Mucosa of rectum (tissue), 2 donors: ENCODE data around the gene PPP2R2C.

Experiments used
- H3K27ac ChIP-seq, 2 donors: one replicate each; pipeline ENCODE4 v1.7.0; 2013; ENCODE audit warnings: inconsistent platforms in 2 of 2, low read depth in 2 of 2, low read length in 2 of 2
- H3K27me3 ChIP-seq, 2 donors: one replicate each; pipeline ENCODE4 v1.7.0; 2013; ENCODE audit warnings: low read length in 2 of 2; ENCODE audit not compliant: control insufficient read depth in 2 of 2, insufficient read depth in 2 of 2
- H3K36me3 ChIP-seq, 2 donors: one replicate each; pipeline ENCODE4 v1.7.0; 2013; ENCODE audit warnings: low read length in 2 of 2; ENCODE audit not compliant: control insufficient read depth in 2 of 2, insufficient read depth in 2 of 2
- H3K4me1 ChIP-seq, 2 donors: one replicate each; pipeline ENCODE4 v1.7.0; 2013; ENCODE audit warnings: low read length in 2 of 2, mild to moderate bottlenecking in 1 of 2; ENCODE audit not compliant: control insufficient read depth in 2 of 2, insufficient read depth in 2 of 2
- H3K4me3 ChIP-seq, 2 donors: one replicate each; pipeline ENCODE4 v1.7.0; 2013; ENCODE audit warnings: low read length in 2 of 2
- H3K9ac ChIP-seq, 2 donors: one replicate each; pipeline ENCODE4 v1.7.0; 2013; ENCODE audit warnings: low read length in 2 of 2, low read depth in 1 of 2, mild to moderate bottlenecking in 1 of 2
- H3K9me3 ChIP-seq, 2 donors: one replicate each; pipeline ENCODE4 v1.7.0; 2013; ENCODE audit warnings: low read length in 2 of 2; ENCODE audit not compliant: control insufficient read depth in 2 of 2
- donor health status: healthy.
- donor health status: Normal muscosa, but diverticular disease.

PPP2R2C gene

DNA sequence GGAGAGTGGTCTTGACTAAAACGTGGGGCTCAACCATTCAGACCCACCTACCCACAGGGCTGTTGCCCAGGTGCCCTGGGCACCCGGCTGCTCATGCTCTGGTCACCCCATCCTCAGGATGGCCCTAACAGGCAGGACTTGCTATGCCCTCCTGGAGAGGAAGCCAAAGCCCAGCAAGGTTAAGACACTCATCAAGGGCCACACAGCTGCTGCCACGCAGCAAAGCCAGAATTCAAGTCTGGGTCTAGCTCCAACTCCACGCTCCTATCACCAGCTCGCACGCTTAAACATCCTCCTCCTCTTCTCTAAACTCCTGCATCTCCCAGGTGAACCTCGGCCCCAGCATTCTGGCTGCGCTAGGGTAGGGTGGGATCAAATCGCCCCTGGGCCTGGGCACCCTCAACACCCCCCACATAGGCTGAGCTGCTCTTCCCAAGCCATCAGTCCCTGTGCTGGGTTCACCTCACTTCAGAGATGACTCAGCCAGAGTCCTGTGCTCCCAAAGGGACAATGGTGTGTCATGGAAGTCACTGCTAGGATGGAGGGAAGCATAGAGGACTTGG lies 54.1 kb downstream of the PPP2R2C start:
- H3K27me3 ChIP-seq, result peaks cover 0 to 2% of the 10 kb centered on the region in 2 donors
- no peak overlapping the region for H3K27ac ChIP-seq
- H3K4me1 ChIP-seq, result no peaks in the 10 kb centered on the region
- H3K9me3 ChIP-seq, result no peaks in the 10 kb centered on the region
- H3K9ac ChIP-seq, result no peak overlapping the region
- H3K4me3 ChIP-seq, result no peak overlapping the region
- no peaks in the 10 kb centered on the region for H3K36me3 ChIP-seq

DNA sequence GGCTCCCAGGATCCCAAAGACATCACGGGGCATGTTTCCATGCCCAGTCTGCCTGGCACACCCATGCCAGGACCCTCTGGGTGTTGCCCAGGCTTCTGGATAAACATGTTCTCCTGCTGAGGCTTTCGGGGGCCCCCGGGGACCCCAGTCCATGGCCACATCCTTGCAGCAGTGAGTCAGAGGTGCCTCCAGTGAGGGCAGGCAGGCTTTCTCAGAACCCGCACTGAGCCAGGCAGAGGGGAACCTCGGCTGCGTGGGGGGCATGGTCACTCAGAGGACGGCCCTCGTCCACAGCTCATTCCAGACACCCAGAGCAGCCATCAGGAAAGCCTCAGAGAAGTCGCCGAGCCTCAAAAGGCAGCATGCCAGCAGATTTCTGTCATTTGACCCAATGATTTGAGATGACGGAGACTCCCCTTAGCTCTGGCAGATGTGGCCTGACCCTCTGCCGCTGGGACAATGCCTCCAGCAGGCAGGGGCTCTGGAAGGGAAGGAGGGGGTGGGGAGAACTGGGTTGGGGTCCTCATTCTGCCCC lies 54.8 kb downstream of the PPP2R2C start:
- no peak overlapping the region for H3K27ac ChIP-seq
- no peak overlapping the region for H3K4me3 ChIP-seq
- no peaks in the 10 kb centered on the region for H3K36me3 ChIP-seq
- no peaks in the 10 kb centered on the region for H3K9me3 ChIP-seq
- H3K27me3 ChIP-seq, result peaks cover 0 to 2% of the 10 kb centered on the region in 2 donors
- H3K4me1 ChIP-seq, result no peaks in the 10 kb centered on the region
- no peak overlapping the region for H3K9ac ChIP-seq

GRCh38 chr4:6416518-6417286 lies 55.7 kb downstream of the PPP2R2C start:
- Histone ChIP-seq H3K9me3 (no peaks in the 10 kb centered on the region), H3K36me3 (no peaks in the 10 kb centered on the region), H3K27me3 (peaks cover 0 to 2% of the 10 kb centered on the region in 2 donors), H3K9ac (no peak overlapping the region), H3K4me3 (no peak overlapping the region), H3K4me1 (no peaks in the 10 kb centered on the region), H3K27ac (no peak overlapping the region)

DNA sequence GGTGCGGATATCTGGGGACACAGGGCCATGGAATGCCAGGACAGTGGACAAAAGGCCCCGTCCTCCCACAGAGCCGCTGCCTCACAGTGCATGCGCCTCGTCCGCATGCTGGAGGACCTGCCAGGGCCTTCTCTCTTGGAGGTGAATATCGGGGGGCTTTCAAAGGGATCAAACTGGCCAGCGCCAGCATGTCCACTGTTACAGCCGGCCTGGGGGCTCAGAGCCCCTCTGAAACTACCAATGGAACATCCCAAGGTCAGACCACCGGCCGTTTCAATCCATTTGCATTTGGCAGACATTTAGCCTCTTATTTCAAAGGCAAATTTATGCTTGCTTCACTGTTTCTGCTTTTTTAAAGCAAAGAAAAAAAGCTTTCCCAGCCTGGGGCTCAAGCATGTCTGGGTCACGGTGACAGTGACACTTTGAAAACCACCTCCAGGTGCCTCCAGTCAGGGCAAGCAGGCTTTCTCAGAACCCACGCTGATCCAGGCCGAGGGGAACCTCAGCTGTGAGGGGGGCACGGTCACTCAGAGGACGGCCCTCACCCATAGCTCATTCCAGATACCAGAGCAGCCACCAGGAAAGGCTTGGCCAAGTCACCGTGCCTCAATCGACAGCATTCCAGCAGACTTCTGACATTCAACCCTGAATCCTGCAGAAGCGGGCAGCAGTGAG lies 57.2 kb downstream of the PPP2R2C start:
- H3K4me3 ChIP-seq, result no peak overlapping the region
- peaks cover 0 to 2% of the 10 kb centered on the region in 2 donors for H3K27me3 ChIP-seq
- H3K27ac ChIP-seq, result no peak overlapping the region
- H3K9ac ChIP-seq, result no peak overlapping the region
- no peaks in the 10 kb centered on the region for H3K36me3 ChIP-seq
- H3K4me1 ChIP-seq, result no peaks in the 10 kb centered on the region
- no peaks in the 10 kb centered on the region for H3K9me3 ChIP-seq

DNA sequence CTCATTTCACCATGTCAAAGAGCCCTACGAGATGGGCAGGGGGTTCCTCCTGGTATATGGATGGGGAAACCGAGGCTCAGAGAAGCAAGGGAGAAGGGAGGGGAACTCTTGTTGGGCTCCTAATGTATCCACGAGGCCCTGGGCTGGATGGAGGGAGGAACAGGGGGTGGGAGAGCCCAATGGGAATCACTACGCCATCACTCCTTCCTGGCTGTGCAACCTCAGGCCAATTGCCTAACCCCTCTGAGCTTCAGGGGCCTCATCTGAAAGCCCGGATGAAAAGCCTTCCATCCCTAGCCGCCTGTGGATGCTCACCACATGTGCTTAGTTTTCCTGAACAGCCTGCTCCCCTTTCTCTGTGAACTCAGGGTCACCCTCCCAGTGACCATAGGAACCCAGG lies 57.8 kb downstream of the PPP2R2C start:
- Histone ChIP-seq H3K9me3 (no peaks in the 10 kb centered on the region), H3K4me3 (no peak overlapping the region), H3K4me1 (no peaks in the 10 kb centered on the region), H3K27ac (no peak overlapping the region), H3K9ac (no peak overlapping the region), H3K27me3 (peaks cover 0 to 2% of the 10 kb centered on the region in 2 donors), H3K36me3 (no peaks in the 10 kb centered on the region)

GRCh38 chr4:6410664-6411063 lies 61.8 kb downstream of the PPP2R2C start:
- Histone ChIP-seq H3K9me3 (no peaks in the 10 kb centered on the region), H3K9ac (no peak overlapping the region), H3K36me3 (no peaks in the 10 kb centered on the region), H3K27ac (no peak overlapping the region), H3K4me3 (no peak overlapping the region), H3K4me1 (no peaks in the 10 kb centered on the region), H3K27me3 (peaks cover 0 to 2% of the 10 kb centered on the region in 2 donors)

GRCh38 chr4:6410068-6410467 lies 62.3 kb downstream of the PPP2R2C start:
- no peaks in the 10 kb centered on the region for H3K36me3 ChIP-seq
- no peak overlapping the region for H3K9ac ChIP-seq
- H3K4me3 ChIP-seq, result no peak overlapping the region
- H3K27ac ChIP-seq, result no peak overlapping the region
- H3K27me3 ChIP-seq, result peaks cover 0 to 2% of the 10 kb centered on the region in 2 donors
- no peaks in the 10 kb centered on the region for H3K4me1 ChIP-seq
- no peaks in the 10 kb centered on the region for H3K9me3 ChIP-seq

DNA sequence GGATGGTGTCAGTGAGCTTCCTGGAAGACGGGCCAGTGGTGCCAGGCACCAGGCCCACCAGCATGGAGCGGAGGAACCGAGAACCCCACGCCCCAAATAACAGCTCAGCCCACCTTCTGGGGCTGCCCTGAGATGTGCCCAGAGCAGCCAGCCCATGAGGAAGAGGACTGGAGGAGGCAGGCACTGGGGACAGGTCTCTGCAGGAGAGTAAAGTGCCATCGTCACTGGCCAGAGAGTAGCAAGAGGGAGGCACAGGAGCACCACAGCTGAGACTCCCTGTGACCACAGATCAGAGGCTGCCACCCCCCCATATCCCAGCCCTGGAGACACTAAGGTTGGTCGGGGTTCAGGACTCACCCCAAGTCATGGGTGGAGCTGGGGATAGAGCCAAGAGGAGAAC lies 63.0 kb downstream of the PPP2R2C start:
- Histone ChIP-seq H3K27ac (no peak overlapping the region), H3K9me3 (no peaks in the 10 kb centered on the region), H3K27me3 (peaks cover 0 to 6% of the 10 kb centered on the region in 2 donors), H3K4me1 (no peaks in the 10 kb centered on the region), H3K36me3 (no peaks in the 10 kb centered on the region), H3K4me3 (no peak overlapping the region), H3K9ac (no peak overlapping the region)

DNA sequence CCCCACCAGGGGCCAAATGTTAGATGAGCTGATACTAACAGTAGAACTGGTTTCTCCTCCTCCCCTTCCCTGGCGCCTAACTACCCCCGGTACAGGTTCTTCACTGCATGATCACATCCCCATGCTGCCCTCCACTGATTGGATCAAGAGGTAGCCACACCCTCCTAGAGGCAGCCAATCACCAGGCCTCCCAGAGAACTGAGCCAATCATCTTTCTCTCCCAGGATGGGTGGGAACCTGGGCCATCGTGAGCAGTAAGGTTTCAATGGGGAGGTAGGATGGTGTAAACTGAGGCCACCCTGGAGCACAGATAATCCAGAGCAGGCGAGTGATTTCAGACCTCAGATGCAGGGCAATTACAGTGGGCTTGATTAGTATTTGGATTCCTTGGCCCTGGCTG lies 64.2 kb downstream of the PPP2R2C start:
- H3K9me3 ChIP-seq, result no peaks in the 10 kb centered on the region
- peaks cover 4 to 10% of the 10 kb centered on the region in 2 donors for H3K27me3 ChIP-seq
- no peak overlapping the region for H3K27ac ChIP-seq
- H3K4me1 ChIP-seq, result no peaks in the 10 kb centered on the region
- H3K9ac ChIP-seq, result no peak overlapping the region
- H3K36me3 ChIP-seq, result no peaks in the 10 kb centered on the region
- H3K4me3 ChIP-seq, result no peak overlapping the region

- peaks cover 11 to 16% of the 10 kb centered on the region in 2 donors for H3K27me3 ChIP-seq
- no peak overlapping the region for H3K27ac ChIP-seq
- H3K4me1 ChIP-seq, result no peaks in the 10 kb centered on the region
- no peaks in the 10 kb centered on the region for H3K36me3 ChIP-seq
- no peak overlapping the region for H3K9ac ChIP-seq
- no peaks in the 10 kb centered on the region for H3K9me3 ChIP-seq
- H3K4me3 ChIP-seq, result no peak overlapping the region
These were observed 67.1 kb downstream of the PPP2R2C start for GRCh38 chr4:6405397-6405706.
